GM21367 (cell line): ENCODE data around the gene TSR3.

ENCODE experiments used
- ATAC-seq: cut with Tn5 transposase; IDR thresholded peaks from one replicate; pipeline ENCODE4 v1.9.1; 2021; ENCODE audit not compliant: unreplicated experiment

TSR3 gene

DNA sequence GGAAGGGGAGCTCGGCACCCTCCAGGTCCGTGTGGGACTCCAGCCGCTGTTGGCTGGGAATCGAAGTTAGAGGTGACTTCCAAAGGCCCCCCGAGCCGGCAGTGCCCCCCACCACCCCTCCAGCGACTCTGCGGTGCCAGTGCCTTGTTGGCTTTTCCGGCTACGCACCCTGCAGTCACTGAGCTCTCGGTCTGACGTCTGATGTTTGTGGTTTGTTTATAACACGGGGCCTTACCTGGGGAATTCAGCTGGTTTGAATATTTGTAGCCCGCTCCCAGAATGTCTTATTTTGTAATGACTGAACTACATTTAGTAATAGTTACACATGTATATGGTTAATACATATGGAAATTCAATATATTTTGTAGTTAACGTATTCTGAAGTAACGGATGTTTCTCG lies 25.3 kb downstream of the TSR3 start:
- ATAC-seq = no peak

DNA sequence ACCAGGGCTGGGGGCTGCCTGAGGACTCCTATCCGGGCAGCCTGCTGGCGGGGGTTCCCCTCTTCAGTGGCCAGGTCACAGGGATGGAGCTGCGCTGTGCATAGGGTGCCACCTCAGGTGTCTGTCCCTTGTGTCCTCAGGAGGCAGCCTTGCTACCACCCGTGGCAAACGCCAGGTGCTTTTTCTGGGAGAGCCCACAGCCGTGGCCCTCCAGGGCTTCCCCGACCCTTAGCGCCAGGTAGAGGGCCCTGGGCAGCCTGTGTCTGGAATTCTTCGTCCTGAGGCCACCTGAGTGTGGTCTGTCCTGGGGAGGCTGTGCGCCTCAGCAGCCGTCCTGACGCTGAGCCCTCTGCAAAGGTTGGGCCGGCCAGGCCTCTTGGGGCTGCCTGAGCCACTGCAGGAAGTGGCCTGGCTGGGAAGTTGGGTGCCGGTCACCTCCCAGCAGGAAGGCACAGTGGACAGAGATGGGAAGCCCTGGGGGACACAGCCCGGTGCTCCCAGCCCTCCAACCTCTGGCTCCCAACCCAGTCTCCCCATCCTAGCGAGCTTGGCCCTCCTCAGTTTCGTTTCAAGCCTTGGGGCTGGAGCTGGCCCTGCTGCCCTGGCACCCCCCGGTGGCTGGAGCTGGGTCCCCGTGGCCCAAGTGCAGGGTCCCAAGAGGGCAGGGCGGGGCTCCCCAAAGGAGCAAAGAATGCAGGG lies 25.9 kb downstream of the TSR3 start:
- ATAC-seq = no peak

DNA sequence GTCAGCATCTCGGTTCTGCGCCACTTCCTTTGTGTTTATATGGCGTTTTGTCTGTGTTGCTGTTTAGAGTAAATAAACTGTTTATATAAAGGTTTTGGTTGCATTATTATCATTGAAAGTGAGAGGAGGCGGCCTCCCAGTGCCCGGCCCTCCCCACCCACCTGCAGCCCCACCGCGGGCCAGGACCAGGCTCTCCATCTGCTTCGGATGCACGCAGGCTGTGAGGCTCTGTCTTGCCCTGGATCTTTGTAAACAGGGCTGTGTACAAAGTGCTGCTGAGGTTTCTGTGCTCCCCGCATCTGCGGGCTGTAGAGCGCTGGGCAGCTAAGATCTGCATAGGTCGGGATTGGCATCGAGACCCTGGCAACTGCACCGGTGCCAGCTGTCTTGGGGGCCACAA lies 26.4 kb downstream of the TSR3 start:
- ATAC-seq = no peak

DNA sequence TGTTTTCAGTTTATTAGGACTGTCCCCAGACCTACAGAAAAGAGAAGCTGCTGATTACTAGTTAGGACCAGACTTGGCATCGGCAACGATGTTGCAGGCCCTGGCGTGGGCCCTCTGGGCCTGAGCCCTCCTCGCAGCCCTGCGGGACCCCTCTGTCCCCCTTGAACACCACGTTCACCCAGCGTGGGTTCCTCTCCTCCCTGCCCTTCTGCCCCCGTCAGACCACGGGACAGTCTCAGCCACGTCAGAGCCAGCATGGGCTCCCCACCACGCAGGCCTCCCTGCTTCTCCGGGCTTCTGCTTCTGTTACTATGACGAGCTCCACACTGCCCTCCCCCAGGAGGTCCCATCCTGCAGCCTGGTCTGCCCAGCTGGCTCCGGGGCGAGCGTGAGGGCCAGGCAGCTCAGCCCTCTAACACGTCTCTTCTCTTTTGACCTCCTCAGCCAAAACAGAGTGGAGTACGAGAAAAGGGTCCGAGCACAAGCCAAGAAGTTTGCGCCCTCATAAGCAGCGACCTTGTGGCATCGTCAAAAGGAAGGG lies 27.3 kb downstream of the TSR3 start:
- no peak for ATAC-seq

- no peak for ATAC-seq
Measured at GRCh38 chr16:1323296-1324239, 28.1 kb downstream of the TSR3 start.

DNA sequence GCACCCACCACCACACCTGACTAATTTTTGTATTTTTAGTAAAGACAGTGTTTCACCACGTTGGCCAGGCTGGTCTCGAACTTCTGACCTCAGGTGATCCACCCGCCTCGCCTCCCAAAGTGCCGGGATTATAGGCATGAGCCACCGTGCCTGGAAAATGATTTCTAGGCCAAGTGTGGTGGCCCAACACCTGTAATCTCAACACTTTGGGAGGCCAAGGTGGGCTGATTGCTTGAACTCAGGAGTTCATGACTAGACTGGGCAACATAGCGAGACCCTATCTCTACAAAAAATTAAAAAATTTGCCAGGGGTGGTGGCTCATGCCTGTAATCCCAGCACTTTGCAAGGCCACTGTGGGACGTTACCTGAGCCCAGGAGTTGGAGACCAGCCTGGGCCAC lies 29.3 kb downstream of the TSR3 start:
- no peak for ATAC-seq

DNA sequence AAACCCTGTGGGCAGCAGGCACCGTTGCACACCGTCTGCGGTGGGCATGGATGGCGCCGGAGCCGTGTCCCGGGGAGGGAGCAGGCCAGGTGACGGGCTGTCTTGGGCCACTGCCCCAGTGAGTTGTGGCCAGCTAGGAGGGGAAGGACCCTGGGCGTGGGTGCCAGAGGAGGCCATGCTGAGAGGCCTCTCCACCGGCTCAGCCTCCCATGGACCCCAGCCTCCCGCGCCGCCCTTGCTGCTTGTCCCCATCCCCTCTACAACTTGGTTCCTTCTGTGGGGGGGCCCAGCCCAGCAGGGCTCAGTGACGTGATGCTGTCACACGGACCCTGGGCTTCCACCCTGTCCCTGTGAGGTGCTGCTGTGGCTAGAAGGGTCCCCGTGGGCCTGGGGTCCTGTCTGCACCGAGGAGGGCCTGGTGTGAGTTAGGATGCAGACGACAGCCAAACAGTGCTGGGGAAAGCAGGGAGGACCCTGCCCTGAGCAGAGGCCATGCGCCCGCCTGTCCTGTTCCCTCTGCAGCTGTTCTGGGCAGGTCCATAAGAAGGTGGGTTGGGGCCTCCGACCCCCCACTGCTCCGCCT lies 30.9 kb downstream of the TSR3 start:
- ATAC-seq = no peak

DNA sequence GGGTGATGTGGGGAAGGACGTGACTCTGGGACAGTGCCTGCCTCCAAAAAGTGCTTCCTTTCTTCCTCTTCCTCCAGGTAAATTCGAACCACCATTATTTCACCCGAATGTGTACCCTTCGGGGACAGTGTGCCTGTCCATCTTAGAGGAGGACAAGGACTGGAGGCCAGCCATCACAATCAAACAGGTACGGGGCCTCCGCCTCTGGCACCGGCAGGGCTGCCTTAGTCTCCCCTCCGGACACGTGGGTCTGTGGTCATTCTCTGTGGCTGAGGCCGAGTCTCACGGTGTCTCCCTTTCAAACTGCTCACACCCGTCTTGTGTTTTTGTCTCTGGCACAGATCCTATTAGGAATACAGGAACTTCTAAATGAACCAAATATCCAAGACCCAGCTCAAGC lies 31.6 kb downstream of the TSR3 start:
- ATAC-seq = no peak

DNA sequence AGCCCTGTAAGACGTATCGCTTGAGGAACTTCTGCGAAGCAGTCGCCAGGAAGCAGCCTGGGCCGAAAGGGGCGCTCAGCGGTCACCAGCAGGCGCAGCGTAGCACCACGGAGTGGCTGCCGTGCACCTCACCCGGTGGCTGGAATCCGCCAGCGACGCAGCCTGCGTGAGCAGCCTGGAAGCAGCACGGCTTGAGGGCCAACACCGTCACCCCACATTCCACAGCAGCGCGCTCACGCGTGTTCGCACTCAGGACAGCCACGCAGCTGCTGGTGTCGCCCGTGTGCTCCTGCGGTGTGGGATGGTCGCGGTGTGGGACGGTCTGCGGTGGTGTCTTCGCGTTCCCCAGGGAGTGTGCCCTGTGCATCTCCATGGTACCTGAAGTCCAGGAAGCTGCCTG lies 32.6 kb downstream of the TSR3 start:
- no peak for ATAC-seq

DNA sequence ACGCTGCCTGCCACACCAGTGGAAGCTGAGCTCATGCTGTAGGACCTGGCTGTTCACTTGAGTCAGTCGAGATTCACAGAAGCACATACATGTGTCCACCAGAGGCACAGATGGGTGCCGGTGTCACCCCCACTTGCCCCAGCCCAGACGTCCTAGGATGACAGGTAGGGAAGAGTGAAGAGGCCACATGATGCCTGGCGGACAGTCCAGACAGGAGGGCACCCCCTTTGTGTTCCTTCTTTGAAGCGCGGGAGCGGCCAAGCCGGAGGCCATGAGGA lies 33.5 kb downstream of the TSR3 start:
- no peak for ATAC-seq

DNA sequence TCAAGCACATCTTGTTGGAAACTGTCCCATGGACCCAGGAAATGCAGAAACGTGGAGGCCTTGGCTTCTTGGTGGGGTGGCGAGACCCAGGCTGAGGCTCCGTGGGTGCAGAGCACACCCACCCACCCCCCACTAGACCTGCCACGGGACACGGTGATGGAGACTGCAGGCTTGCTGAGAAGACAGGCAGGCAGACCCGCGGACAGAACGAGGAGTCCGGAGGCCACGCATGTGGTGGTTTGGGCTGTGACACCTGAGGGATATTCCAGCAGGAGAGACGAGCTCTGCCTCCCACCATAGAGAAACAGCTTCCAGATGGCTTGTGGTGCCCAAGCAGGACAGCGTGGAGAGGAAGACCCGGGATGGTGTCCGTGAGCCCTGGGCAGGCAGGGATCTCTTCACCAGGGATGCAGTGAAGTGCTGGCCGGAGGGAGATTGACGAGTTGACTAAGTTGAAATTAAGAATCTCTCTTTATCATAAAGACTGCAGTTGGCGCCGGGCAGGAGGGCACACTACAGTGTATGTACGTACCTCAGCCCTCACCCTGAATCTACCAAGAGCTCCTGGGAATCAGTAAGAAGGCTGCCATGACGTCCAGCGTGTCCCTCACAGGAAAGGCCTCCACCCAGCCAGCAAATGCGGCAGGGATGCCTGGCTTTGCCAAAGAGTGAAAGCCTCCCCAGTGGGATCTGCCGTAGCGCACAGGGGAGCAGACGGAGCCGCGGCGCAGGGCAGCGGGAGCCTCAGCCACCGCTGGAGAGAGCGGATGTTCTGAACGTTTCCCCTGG lies 34.0 kb downstream of the TSR3 start:
- ATAC-seq = no peak

GRCh38 chr16:1316033-1316405 lies 35.7 kb downstream of the TSR3 start:
- no peak for ATAC-seq

DNA sequence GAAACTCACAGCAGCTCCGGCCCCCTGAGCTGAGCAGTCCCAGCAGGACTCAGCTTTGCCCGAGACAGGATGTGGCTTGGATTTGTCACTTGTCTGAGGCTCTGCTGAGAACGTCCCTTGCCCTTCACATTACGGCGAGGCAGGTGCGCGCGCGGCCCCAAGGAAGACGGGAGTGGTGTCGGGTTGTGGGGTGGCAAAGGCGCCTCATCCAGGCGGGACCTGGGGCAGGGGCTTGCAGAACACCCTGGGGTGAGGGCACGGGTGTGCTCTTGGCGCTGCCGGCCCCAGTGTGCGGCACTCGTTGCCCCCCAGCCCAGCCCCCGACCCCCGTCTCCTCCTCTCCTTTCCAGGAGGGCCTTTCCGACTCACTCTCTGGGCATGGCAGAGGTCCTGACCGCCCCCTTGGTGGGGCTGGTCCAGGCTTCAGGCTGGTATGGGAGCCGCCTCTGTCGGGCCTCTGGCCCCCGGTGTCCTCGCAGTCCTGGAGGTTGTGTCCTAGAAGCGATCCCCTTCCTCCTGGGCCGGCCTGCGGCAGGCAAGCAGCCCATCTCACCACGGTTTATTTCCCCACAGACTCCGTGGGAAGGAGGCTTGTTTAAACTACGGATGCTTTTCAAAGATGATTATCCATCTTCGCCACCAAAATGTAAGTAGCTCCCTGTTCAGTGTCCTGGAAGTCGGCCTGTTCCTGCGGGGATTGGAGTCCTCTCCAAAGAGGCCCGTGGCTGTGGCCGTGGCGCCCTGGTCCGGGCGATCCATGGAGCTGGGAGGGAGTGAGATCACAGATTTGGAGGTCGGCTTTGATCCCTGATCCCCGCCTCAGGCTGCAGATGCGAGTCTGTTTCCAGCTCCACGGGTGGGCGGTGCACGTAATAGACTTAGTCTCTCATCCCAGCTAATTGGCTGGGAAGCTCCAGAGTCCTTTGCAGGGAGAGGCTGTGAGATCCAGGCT lies 36.3 kb downstream of the TSR3 start:
- no peak for ATAC-seq

DNA sequence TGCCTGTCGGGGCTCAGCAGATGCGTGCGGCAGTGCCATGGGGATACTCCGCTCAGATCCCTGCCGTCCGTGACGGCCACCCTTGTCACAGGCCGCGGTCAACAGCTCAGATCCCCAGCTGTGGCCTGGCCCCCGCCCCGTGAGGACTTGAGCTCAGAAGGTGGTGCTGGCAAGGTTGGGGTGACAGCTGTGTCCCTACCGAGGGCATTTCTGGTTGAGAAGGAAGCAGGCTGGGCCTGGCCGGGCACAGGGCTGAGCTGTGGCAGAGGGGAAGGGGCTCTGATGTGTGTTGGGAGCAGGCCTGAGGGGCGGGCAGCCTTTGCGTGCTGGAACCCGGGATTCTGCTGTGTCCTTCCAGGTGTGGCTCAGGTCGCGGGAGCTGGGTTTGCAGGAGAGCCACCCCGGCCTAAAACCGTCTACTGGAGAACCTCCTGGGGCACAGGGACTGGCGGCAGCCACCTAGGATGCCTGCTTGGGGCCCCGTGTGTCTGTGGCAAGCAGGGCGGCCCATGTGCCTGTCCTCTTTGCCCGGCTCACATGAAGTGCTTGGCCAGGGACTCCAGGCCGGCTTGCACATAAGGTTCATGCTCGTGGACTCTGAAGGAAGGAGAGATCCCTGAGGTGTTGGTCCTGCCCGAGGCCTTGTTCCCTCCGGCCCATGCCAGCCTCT lies 37.1 kb downstream of the TSR3 start:
- no peak for ATAC-seq

DNA sequence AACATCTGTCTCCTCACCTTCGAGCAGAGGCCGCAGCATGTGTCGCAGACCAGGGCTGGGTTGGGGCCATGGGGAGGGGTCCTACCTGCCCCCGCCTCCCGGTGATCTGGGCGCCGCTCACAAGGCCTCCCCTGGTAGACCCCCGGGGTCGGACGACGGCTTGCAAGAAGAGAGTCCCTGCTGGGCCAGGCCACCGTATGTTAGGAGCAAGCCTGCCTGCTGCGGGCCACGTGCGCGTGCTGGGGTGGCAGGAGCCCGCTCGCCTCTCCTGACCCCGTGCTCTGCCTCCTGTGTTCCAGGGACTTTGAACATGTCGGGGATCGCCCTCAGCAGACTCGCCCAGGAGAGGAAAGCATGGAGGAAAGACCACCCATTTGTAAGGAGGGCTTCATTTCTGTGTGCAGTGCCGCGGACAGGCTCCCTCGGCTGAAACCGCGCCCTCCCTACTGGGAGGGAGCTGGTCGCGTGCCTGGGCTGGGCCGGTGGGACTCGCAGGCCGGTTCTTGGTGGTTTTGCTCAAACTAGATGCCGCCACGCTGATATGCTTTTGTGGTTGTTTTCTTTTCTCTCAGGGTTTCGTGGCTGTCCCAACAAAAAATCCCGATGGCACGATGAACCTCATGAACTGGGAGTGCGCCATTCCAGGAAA lies 37.8 kb downstream of the TSR3 start:
- ATAC-seq = no peak

GRCh38 chr16:1312903-1313302 lies 38.8 kb downstream of the TSR3 start:
- no peak for ATAC-seq

DNA sequence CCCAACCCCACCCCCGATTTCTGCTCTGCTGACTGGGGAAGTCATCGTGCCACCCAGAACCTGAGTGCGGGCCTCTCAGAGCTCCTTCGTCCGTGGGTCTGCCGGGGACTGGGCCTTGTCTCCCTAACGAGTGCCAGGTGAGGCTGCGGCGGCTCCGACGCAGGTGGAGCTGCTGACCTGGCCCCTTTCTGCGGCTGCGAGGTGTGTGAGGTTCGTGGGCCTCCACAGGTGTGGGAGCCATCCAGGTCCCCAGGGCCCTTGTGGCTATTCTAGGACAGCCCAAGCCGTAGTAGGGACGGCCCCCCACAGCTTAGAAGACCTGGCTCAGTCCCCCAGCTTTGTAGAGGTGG lies 39.2 kb downstream of the TSR3 start:
- no peak for ATAC-seq

DNA sequence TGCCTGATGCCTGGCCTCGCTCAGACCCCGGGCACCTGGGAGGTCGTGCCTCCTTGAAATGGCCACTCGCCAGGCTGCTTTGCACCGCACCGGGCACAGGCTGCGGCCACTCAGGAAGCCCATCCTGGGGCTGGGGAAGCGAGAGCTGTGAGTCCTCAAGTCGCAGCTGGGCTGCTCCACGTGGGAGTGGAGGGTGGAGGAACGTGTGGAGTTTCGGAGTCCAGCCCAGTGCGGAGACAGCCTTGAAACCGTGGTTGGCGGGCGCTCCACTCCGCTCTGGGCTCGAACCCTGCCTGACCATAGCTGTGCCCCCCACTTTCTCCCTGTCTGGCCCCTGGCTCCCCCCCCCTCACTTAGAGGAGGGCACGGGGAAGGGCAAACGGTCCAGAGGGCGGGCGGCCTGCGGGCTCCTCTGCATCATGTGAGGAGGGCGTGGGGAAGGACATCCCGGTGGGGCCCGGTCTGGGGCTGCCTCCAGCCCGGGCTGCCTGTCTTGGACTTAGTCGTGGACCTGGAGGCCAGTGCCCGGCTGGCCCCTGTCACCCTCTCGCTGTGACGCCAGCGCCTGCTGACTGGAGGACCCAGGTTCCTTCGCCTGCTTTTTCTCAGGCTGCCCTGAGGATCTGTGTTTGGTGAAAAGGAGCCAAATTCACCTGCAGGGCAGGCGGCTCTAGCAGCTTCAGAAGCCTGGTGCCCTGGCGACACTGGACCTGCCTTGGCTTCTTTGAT lies 39.8 kb downstream of the TSR3 start:
- no peak for ATAC-seq
